Measurements from ENCODE around the gene ELF3.

DNA sequence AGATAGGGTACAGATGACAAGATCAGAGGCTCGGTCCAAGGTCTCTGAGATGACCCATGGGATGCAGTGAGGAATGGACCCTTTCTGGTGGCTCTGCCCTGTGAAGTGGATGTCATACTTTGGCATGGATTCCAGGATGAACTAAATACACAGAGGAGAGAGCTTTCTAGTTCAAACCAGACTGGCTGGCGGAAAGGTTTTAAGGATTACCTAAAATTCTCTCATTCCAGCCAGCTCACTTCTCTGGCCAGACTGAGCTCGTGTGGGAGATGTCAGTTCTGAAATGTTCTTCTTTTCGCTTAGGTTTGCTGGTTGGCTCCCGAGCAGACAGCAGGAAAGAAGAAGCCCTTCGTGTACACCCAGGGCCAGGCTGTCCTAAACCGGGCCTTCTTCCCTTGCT is 21.8 kb upstream of the ELF3 start:
- TF ChIP-seq, protein P1, sequence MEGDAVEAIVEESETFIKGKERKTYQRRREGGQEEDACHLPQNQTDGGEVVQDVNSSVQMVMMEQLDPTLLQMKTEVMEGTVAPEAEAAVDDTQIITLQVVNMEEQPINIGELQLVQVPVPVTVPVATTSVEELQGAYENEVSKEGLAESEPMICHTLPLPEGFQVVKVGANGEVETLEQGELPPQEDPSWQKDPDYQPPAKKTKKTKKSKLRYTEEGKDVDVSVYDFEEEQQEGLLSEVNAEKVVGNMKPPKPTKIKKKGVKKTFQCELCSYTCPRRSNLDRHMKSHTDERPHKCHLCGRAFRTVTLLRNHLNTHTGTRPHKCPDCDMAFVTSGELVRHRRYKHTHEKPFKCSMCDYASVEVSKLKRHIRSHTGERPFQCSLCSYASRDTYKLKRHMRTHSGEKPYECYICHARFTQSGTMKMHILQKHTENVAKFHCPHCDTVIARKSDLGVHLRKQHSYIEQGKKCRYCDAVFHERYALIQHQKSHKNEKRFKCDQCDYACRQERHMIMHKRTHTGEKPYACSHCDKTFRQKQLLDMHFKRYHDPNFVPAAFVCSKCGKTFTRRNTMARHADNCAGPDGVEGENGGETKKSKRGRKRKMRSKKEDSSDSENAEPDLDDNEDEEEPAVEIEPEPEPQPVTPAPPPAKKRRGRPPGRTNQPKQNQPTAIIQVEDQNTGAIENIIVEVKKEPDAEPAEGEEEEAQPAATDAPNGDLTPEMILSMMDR (IDR thresholded peaks at IDR 0.05) = no peak
- TF ChIP-seq POLR2AphosphoS5 (IDR thresholded peaks at IDR 0.05) (no peak), POLR2A (IDR thresholded peaks at IDR 0.05) (no peak), EP300 (IDR thresholded peaks at IDR 0.05) (no peak)
